ENCODE measurements around the gene MAP4K2.

- TF ChIP-seq CTCF (IDR thresholded peaks at IDR 0.05) (no peak), POLR2A (IDR thresholded peaks at IDR 0.05) (no peak), POLR2AphosphoS5 (IDR thresholded peaks at IDR 0.05) (no peak)
Measured at GRCh38 chr11:64765291-64765850, 37.6 kb downstream of the MAP4K2 start.

Measured in stomach (tissue), 4 donors.